GM12891 (cell line): ENCODE data around the gene IRF9.

Source experiments
- POLR2A ChIP-seq: IDR thresholded peaks from 2 replicates; pipeline ENCODE4 v1.6.1; 2011; ENCODE audit warnings: low read depth, low read length, control low read depth
- POLR2AphosphoS5 ChIP-seq: IDR thresholded peaks from 2 replicates; pipeline ENCODE4 v1.6.1; 2011; ENCODE audit warnings: low read depth, low read length, control low read depth
- POU2F2 ChIP-seq: IDR thresholded peaks from 2 replicates; pipeline ENCODE4 v1.6.1; 2011; ENCODE audit warnings: low read depth, mild to moderate bottlenecking, control low read depth, low read length, moderate library complexity
- TAF1 ChIP-seq: IDR thresholded peaks from 2 replicates; pipeline ENCODE4 v1.6.1; 2011; ENCODE audit warnings: low read depth, low read length, control low read depth

GRCh38 chr14:24132976-24133375, 28.1 kb upstream of the IRF9 start:
- TF ChIP-seq POLR2A = no peak
- no peak for TF ChIP-seq TAF1
- TF ChIP-seq POLR2AphosphoS5 = no peak
- no peak for TF ChIP-seq POU2F2
